A549 treated with AZD9567 at 1 μM for 4 hours (cell line): Measurements from ENCODE around the gene MORC2. TPM values are rescaled to one million over a fixed set of nuclear protein-coding genes. Genes with fewer than 3 reads are reported as not detected.

Experiments
- total RNA-seq: library from RNA; stranded (reverse); fragments of 200-300 nt; extraction: Qiagen RNA extraction; gene quantifications from 5 replicates; pipeline ENCODE4 v1.2.3, GENCODE V29; 2022; ENCODE audit not compliant: insufficient read depth

Gene MORC2
- 7.7 to 14.5 TPM (median 14.1 TPM) in 5 replicates for total RNA-seq

DNA sequence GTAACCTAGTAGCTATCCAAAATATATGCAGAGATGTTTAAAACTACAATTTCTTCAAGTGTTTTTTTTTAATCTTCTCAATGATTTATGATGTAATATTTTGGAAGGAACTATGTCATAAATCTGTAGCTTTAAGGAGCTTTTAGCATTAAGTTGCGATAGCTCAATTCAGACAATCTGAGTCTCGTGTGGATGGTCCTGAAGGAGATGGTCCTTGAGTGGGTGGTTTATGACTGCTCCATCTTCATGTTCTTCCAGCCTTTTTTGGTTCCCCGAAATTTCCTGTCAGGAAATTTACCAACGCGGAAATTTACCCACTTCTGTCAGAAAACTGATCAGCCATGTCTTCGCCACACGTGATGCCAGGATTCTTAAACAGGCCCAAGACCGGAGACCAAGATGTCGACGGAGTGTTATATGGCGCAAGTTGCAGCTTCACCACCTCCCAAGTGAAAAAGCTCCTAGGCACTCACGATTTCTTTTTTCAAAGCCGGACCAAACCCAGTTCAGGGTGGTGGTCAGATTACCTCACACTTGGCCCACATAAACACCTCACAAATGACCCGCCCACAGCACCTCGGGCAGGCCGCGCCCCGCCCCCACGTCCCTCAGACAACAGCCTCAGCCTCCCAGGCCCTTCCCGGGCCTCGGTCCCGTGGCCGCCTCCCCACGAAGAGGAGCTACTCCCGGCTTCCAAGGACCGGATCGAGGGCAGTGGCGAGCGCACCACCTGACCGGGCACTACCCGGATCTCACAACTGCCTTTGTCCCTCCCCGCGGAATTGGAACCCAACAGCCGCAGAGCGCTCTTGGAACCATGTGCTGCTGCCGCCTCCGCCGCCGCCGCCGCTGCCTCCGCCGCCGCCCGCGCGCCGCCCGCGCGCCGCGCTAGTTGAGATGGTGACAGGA is at the start of gene MORC2:
TSS of gene MORC2 (minus strand) at position 760 of the 909 bp plus-strand sequence. CDS start 885 bp downstream, outside the sequence.

DNA sequence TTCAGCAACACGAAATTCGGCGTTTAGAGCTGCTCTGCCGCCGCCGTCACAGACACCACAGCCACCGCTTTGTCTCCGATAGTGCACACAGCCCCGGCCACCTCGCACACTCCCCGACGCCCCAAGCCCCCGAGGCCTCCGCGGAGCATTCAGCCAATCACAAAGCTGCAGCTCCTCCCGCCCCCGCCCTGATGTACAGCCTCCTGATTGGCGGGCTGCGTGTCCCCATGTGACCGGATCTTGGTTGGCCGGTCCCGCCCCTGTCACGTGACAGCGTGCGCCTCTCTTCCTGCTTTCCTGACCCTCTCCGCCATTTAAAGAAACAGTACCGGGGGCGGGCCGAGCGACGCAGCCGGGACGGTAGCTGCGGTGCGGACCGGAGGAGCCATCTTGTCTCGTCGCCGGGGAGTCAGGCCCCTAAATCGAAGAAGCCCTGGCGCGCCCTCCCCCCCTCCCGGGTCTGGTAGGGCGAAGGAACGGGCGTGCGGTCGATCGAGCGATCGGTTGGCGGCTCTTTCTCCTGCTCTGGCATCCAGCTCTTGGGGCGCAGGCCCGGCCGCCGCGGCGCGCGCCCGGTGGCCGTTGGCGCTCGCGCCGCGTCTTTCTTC is 454 bp upstream of the MORC2 start, which contains the start of gene TUG1:
TSS of gene TUG1 (plus strand) at position 342 of the 608 bp plus-strand sequence.

Other genes starting within 250 kb of the MORC2 start
- 23.0 to 33.7 TPM (median 27.2 TPM) in 5 replicates for gene TUG1, start 491 bp upstream of the MORC2 start, total RNA-seq
- 24.4 to 28.2 TPM (median 27.0 TPM) in 5 replicates for gene SMTN, start 112.5 kb upstream of the MORC2 start, total RNA-seq
- 62.4 to 74.7 TPM (median 70.6 TPM) in 5 replicates for gene SELENOM, start 138.8 kb upstream of the MORC2 start, total RNA-seq
- 0.38 to 0.77 TPM (median 0.45 TPM) in 4 of 5 replicates, not detected in the other for gene INPP5J, start 154.2 kb upstream of the MORC2 start, total RNA-seq
- gene PLA2G3, start 171.7 kb upstream of the MORC2 start, total RNA-seq = not detected in 5 replicates
- gene RNF185, start 191.4 kb upstream of the MORC2 start, total RNA-seq = 21.4 to 27.0 TPM (median 24.8 TPM) in 5 replicates
- gene LIMK2, start 243.5 kb upstream of the MORC2 start, total RNA-seq = 7.5 to 29.6 TPM (median 7.8 TPM) in 5 replicates